Measurements from ENCODE around the gene NEURL1. TPM values are rescaled to one million over a fixed set of nuclear protein-coding genes. Genes with fewer than 3 reads are reported as not detected.

Gene NEURL1
- total RNA-seq, 2 donors from 2014 or later, result 0.37 to 0.38 TPM

DNA sequence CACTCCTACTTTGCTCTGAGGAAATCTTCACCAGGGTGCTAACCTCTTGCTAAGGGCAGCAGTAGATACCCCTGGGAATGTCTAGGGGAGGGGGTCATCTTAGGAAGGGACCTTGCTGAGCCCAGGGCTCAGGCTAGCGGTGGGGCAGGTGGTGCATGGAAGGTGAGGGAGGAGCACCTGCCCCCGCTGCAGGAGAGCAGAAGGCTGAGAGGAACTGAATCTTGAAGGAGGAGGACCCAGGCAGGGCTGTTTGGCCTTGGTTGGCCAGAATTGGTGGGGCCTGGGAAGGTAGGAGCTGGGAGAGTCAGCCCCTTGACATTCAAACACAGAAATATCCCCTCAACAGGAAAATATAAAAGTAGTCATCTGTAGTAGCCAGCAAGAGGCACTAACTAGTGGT lies 21.5 kb upstream of the NEURL1 start:
- H3K27me3 Mint-ChIP-seq (ENCODE audit: insufficient read depth), result peaks cover 5% of the 10 kb centered on the region
- Histone ChIP-seq H3K36me3 (ENCODE audit: control insufficient read depth, insufficient read depth, low read length) (no peaks in the 10 kb centered on the region), H3K4me1 (ENCODE audit: control insufficient read depth, insufficient read depth, low read length) (peaks cover 4% of the 10 kb centered on the region), H3K9me3 (ENCODE audit: control insufficient read depth, low read length) (no peaks in the 10 kb centered on the region), H3K27ac (ENCODE audit: low read depth, low read length) (no peak overlapping the region), H3K9ac (ENCODE audit: extremely low read depth, low read length, poor library complexity, severe bottlenecking) (no peak overlapping the region), H3K27me3 (ENCODE audit: control insufficient read depth, insufficient read depth, low read length, poor library complexity, severe bottlenecking) (no peaks in the 10 kb centered on the region), H3K4me3 (ENCODE audit: low read length) (no peak overlapping the region)
- TF ChIP-seq, protein P1, sequence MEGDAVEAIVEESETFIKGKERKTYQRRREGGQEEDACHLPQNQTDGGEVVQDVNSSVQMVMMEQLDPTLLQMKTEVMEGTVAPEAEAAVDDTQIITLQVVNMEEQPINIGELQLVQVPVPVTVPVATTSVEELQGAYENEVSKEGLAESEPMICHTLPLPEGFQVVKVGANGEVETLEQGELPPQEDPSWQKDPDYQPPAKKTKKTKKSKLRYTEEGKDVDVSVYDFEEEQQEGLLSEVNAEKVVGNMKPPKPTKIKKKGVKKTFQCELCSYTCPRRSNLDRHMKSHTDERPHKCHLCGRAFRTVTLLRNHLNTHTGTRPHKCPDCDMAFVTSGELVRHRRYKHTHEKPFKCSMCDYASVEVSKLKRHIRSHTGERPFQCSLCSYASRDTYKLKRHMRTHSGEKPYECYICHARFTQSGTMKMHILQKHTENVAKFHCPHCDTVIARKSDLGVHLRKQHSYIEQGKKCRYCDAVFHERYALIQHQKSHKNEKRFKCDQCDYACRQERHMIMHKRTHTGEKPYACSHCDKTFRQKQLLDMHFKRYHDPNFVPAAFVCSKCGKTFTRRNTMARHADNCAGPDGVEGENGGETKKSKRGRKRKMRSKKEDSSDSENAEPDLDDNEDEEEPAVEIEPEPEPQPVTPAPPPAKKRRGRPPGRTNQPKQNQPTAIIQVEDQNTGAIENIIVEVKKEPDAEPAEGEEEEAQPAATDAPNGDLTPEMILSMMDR (conservative IDR thresholded peaks at IDR 0.05), result no peak
- H3K4me3 Mint-ChIP-seq, result no peak overlapping the region
- H3K4me1 Mint-ChIP-seq, result peaks cover 8% of the 10 kb centered on the region
- 96 to 100% methylated on average over 1 to 2 of the region's 2 CpGs for WGBS, 2 experiments (ENCODE audit: insufficient coverage in 1 of 2, insufficient read length in 1 of 2)
- peak; percentile 52 for DNase-seq
- no peaks in the 10 kb centered on the region for H3K36me3 Mint-ChIP-seq (ENCODE audit: low read depth)
- no peak overlapping the region for H3K27ac Mint-ChIP-seq
- no peaks in the 10 kb centered on the region for H3K9me3 Mint-ChIP-seq

DNA sequence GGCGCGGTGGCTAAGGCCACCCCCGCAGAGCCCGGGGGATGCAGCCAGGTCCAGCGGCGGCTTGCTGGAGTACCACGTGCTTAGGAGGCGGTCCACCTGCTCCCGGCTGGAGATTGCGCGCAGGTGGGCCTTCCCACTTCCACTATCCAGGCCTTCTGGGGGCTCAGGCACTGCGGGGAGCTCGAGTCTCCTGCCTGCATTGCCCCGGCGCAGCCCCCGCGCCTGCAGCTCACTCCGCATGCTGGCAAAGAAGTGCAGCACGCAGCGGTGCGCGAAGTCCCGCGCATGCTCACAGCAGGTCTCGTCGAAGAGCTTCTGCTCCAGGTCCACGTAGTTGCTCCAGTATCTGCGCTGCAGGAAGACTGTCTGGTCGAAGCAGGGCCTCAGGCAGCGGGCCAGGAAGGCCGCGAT lies 20.2 kb upstream of the NEURL1 start:
- no peak overlapping the region for H3K9ac ChIP-seq (ENCODE audit: extremely low read depth, low read length, poor library complexity, severe bottlenecking)
- H3K27me3 ChIP-seq (ENCODE audit: control insufficient read depth, insufficient read depth, low read length, poor library complexity, severe bottlenecking), result no peaks in the 10 kb centered on the region
- no peak overlapping the region for H3K27ac Mint-ChIP-seq
- H3K4me3 Mint-ChIP-seq, result no peak overlapping the region
- H3K27me3 Mint-ChIP-seq (ENCODE audit: insufficient read depth), result peaks cover 5% of the 10 kb centered on the region
- H3K4me1 ChIP-seq (ENCODE audit: control insufficient read depth, insufficient read depth, low read length), result peaks cover 4% of the 10 kb centered on the region
- WGBS, 2 experiments (ENCODE audit: insufficient coverage in 1 of 2, insufficient read length in 1 of 2), result 92 to 96% methylated on average over 30 to 32 of the region's 32 CpGs
- no peaks in the 10 kb centered on the region for H3K36me3 ChIP-seq (ENCODE audit: control insufficient read depth, insufficient read depth, low read length)
- TF ChIP-seq, protein P1 (conservative IDR thresholded peaks at IDR 0.05), result no peak
- H3K36me3 Mint-ChIP-seq (ENCODE audit: low read depth), result no peaks in the 10 kb centered on the region
- no peaks in the 10 kb centered on the region for H3K9me3 Mint-ChIP-seq
- DNase-seq, result peak; percentile 40
- no peak overlapping the region for H3K4me3 ChIP-seq (ENCODE audit: low read length)
- no peak overlapping the region for H3K27ac ChIP-seq (ENCODE audit: low read depth, low read length)
- H3K9me3 ChIP-seq (ENCODE audit: control insufficient read depth, low read length), result no peaks in the 10 kb centered on the region
- H3K4me1 Mint-ChIP-seq, result peaks cover 8% of the 10 kb centered on the region

DNA sequence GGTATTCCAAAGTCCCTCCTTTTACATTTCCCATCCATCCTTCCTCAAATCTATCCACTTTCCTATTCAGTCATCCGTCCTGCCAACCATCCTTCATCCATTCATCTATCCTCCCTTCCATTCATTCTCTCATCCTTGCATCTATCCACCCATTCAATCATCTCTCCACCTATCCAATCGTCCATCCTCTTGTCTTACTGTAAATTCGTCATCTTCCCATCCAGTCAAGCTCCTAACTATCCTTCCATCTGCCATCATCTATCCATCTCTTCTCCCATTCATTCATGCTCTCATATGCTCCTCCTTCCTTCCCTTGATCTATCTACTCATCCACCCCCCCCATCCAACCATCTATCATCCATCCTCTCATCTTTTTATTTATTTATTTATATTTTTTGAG lies 19.4 kb upstream of the NEURL1 start:
- TF ChIP-seq, protein P1 (conservative IDR thresholded peaks at IDR 0.05), result no peak
- Histone ChIP-seq H3K9me3 (ENCODE audit: control insufficient read depth, low read length) (no peaks in the 10 kb centered on the region), H3K27ac (ENCODE audit: low read depth, low read length) (no peak overlapping the region), H3K4me3 (ENCODE audit: low read length) (no peak overlapping the region), H3K4me1 (ENCODE audit: control insufficient read depth, insufficient read depth, low read length) (peaks cover 4% of the 10 kb centered on the region), H3K27me3 (ENCODE audit: control insufficient read depth, insufficient read depth, low read length, poor library complexity, severe bottlenecking) (no peaks in the 10 kb centered on the region), H3K9ac (ENCODE audit: extremely low read depth, low read length, poor library complexity, severe bottlenecking) (no peak overlapping the region), H3K36me3 (ENCODE audit: control insufficient read depth, insufficient read depth, low read length) (no peaks in the 10 kb centered on the region)
- H3K27ac Mint-ChIP-seq, result no peak overlapping the region
- H3K27me3 Mint-ChIP-seq (ENCODE audit: insufficient read depth), result peaks cover 5% of the 10 kb centered on the region
- DNase-seq, result no peak
- H3K36me3 Mint-ChIP-seq (ENCODE audit: low read depth), result no peaks in the 10 kb centered on the region
- no peaks in the 10 kb centered on the region for H3K9me3 Mint-ChIP-seq
- 82 to 91% methylated on average over 3 of the region's 3 CpGs for WGBS, 2 experiments (ENCODE audit: insufficient coverage in 1 of 2, insufficient read length in 1 of 2)
- no peak overlapping the region for H3K4me3 Mint-ChIP-seq
- peaks cover 8% of the 10 kb centered on the region for H3K4me1 Mint-ChIP-seq

All from endodermal cell (in vitro differentiated cells).